ENCODE results near the gene TRPM4.
"Not testable (repeated sequence)": the region's sequence is repeated elsewhere in the genome, so short reads cannot be mapped to it uniquely, and the experiment has no call there.

Gene TRPM4

GRCh38 chr19:49157445-49158224 lies at the start of gene TRPM4:
Gene TRPM4 (plus strand): TSS chr19:49157792. CDS start chr19:49157867, 75 bp downstream.
- no peak for DNase-seq

GRCh38 chr19:49109051-49109450 lies 48.5 kb upstream of the TRPM4 start:
- no peak for DNase-seq

GRCh38 chr19:49109569-49110233 lies 47.9 kb upstream of the TRPM4 start:
- DNase-seq: no peak

- DNase-seq: no peak
These were observed 47.0 kb upstream of the TRPM4 start for GRCh38 chr19:49110567-49110966.

- DNase-seq: no peak
These were observed 46.2 kb upstream of the TRPM4 start for GRCh38 chr19:49111218-49111998.

- peak; percentile 59 for DNase-seq
These were observed 43.6 kb upstream of the TRPM4 start, which contains the start of gene LIN7B for GRCh38 chr19:49113762-49114629. Gene LIN7B (plus strand): TSS chr19:49114370. CDS start chr19:49114405, 35 bp downstream.

- DNase-seq: peak; percentile 24
These were observed 42.8 kb upstream of the TRPM4 start for GRCh38 chr19:49114630-49115363.

GRCh38 chr19:49116544-49116943 lies 41.0 kb upstream of the TRPM4 start:
- no peak for DNase-seq

- no peak for DNase-seq
These were observed 39.7 kb upstream of the TRPM4 start for GRCh38 chr19:49117677-49118564.

GRCh38 chr19:49118565-49119410 lies 38.8 kb upstream of the TRPM4 start, which contains the start of gene C19orf73:
Gene C19orf73 (minus strand): TSS chr19:49119143. CDS start chr19:49119022, 121 bp downstream.
- peak; percentile 95 for DNase-seq

- no peak for DNase-seq
These were observed 37.9 kb upstream of the TRPM4 start, which contains the start of gene PPFIA3 for GRCh38 chr19:49119411-49120324. Gene PPFIA3 (plus strand): TSS chr19:49119544. CDS start chr19:49127874, 8,330 bp downstream.

- no peak for DNase-seq
These were observed 37.3 kb upstream of the TRPM4 start for GRCh38 chr19:49120325-49120683.

GRCh38 chr19:49120868-49121267 lies 36.7 kb upstream of the TRPM4 start:
- DNase-seq: no peak

- not testable (repeated sequence) for DNase-seq
These were observed 35.8 kb upstream of the TRPM4 start for GRCh38 chr19:49121841-49122240.

GRCh38 chr19:49123285-49123684 lies 34.3 kb upstream of the TRPM4 start:
- DNase-seq: not testable (repeated sequence)

GRCh38 chr19:49125025-49125731 lies 32.4 kb upstream of the TRPM4 start:
- DNase-seq: no peak

GRCh38 chr19:49126575-49126974 lies 31.0 kb upstream of the TRPM4 start:
- DNase-seq: no peak

- not testable (repeated sequence) for DNase-seq
These were observed 30.4 kb upstream of the TRPM4 start for GRCh38 chr19:49127225-49127624.
